ENCODE results near the gene ATP2B3.

The ATP2B3 gene

DNA sequence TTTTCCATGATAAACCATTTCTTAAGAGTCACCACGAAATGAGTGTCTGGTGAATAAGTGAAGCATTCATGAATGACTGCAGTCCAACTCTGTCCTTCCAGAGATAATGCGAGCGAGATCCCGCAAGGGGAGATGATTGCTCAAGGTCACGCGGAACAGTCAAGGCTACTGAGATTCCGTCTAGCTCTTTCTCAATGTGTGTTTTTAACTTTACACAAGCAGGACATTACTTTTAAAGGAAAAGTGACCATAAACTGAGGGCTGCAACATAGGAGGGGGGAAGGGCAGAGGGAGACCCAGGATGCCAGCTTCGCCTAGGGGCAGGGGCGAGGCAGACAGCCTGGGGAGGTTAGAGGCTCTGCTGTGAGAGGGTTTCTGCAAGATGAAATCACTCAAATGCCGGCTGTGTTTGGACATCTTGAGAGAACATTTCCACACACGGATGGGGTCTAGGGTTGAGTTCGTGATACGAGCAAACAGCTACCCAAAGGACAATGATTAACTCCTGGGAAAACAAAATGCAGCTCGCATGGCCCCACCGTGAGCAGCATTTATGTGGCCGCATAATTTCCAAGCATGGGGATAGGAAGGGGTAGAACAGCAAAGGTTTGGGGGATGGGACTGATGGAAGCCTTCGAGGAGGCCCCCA, 105.3 kb downstream of the ATP2B3 start:
- no peak overlapping the region for H3K4me2 ChIP-seq (ENCODE audit: low read depth, low read length, poor library complexity, severe bottlenecking)

DNA sequence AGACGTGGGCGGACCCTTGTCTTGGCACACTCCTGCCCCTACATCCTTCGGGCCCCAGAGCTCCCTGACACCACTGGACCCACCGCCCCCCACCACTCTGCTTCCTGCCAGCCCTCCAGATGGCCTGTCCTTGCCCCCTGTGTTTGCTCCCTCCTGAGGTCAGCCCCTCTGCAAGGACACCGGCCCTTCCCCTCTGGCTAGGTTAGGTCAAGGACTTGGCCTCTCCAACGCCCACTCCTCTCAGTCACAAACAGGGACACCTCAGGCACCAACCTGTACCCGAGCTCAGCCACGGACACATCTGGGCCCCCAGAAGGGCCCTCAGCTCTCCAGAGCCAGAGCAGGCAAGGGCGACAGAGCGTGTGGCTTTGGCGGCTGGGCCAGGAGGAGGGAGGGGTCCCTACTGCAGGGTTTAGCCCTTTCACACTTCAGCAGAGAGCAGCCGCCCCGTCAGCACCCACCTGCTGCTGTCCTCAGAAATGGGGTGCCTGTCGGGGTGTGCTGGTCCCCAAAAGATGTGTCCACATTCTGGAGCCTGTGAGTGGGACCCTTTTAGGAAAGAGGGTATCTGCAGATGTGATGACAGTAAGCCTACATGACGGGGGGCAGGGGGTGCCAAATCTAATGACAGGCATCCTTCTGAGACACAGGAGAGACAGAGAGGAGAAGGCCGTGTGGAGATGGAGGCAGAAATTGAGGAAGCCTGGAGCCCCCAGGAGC, 106.0 kb downstream of the ATP2B3 start:
- H3K4me2 ChIP-seq (ENCODE audit: low read depth, low read length, poor library complexity, severe bottlenecking), result no peak overlapping the region
- no peaks in the 10 kb centered on the region for H4K20me1 ChIP-seq (ENCODE audit: insufficient read depth, low read length, poor library complexity, severe bottlenecking)

More for the DNA sequence above, 105.3 kb downstream of the ATP2B3 start:
- no peaks in the 10 kb centered on the region for H4K20me1 ChIP-seq (ENCODE audit: insufficient read depth, low read length, poor library complexity, severe bottlenecking)
- H2AFZ ChIP-seq (ENCODE audit: low read length), result no peak overlapping the region
- no peaks in the 10 kb centered on the region for H3K79me2 ChIP-seq (ENCODE audit: insufficient read depth, low read length)
- H3K36me3 ChIP-seq (ENCODE audit: insufficient read depth, low read length), result no peaks in the 10 kb centered on the region
- no peak overlapping the region for H3K9ac ChIP-seq (ENCODE audit: low read depth, low read length, poor library complexity, severe bottlenecking)
- H3K9me3 ChIP-seq (ENCODE audit: insufficient read depth, low read depth, low read length), result no peaks in the 10 kb centered on the region
- TF ChIP-seq EZH2phosphoT487 (IDR thresholded peaks at IDR 0.05; ENCODE audit: borderline replicate concordance), result no peak
- TF ChIP-seq, protein P1, sequence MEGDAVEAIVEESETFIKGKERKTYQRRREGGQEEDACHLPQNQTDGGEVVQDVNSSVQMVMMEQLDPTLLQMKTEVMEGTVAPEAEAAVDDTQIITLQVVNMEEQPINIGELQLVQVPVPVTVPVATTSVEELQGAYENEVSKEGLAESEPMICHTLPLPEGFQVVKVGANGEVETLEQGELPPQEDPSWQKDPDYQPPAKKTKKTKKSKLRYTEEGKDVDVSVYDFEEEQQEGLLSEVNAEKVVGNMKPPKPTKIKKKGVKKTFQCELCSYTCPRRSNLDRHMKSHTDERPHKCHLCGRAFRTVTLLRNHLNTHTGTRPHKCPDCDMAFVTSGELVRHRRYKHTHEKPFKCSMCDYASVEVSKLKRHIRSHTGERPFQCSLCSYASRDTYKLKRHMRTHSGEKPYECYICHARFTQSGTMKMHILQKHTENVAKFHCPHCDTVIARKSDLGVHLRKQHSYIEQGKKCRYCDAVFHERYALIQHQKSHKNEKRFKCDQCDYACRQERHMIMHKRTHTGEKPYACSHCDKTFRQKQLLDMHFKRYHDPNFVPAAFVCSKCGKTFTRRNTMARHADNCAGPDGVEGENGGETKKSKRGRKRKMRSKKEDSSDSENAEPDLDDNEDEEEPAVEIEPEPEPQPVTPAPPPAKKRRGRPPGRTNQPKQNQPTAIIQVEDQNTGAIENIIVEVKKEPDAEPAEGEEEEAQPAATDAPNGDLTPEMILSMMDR (conservative IDR thresholded peaks at IDR 0.05; ENCODE audit: low read length), result no peak
- no peaks in the 10 kb centered on the region for H3K27me3 ChIP-seq (ENCODE audit: insufficient read depth, low read length, poor library complexity, severe bottlenecking)
- no peaks in the 10 kb centered on the region for H3K4me1 ChIP-seq (ENCODE audit: insufficient read depth, low read length, poor library complexity, severe bottlenecking)
- H3F3A ChIP-seq (ENCODE audit: low read depth), result no peaks in the 10 kb centered on the region
- H3K9me2 ChIP-seq (replicated peaks; ENCODE audit: low read depth, low read length), result no peaks in the 10 kb centered on the region
- H3K4me3 ChIP-seq (ENCODE audit: low read length, poor library complexity, severe bottlenecking), result no peak overlapping the region

DNA sequence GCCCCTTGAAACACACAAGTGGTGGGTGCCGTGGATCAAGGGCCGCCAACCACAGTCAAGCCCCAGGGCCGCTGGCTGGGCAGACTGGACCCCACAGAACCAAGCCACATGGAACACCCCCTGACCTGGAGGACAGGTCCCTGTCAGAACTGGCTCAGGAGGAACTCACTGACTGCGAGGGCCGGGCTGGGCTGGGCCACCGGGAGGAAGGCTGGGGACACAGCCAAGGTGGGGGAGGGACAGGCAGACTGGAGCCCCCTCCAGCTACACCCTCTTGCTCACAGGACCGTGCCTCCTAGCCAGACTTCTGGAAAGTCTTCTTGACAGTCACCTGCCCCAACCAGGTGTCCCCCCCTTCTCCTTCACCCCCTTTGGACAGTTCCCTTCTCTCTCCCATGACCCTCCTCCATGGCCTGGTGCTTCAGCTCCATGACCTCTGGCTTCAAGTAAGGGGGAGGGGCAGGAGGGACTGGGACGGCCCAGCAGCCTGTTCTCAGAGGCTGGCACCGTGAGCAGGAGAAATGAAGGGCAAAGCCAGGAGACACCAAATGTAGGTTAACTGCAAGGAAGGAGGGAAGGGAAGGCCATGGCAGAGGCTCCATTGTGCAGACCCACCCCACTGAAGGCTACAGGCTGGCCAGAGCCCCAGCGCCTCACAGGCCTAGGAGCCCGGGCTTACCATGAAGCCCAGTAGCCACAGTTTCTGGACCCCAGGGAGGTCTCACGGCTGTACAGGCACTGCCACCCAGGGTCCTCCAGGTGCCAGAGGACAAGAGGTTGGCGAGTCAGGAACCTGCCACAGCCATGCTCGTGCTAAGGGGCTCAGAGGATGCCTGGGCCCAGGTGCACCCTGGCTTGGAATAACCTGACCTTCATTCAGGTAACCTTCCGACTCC, 107.0 kb downstream of the ATP2B3 start:
- TF ChIP-seq, protein P1 (conservative IDR thresholded peaks at IDR 0.05; ENCODE audit: low read length), result no peak
- no peak for TF ChIP-seq EZH2phosphoT487 (IDR thresholded peaks at IDR 0.05; ENCODE audit: borderline replicate concordance)
- Histone ChIP-seq H3F3A (ENCODE audit: low read depth) (no peaks in the 10 kb centered on the region), H3K4me3 (ENCODE audit: low read length, poor library complexity, severe bottlenecking) (no peak overlapping the region), H3K79me2 (ENCODE audit: insufficient read depth, low read length) (no peaks in the 10 kb centered on the region), H3K36me3 (ENCODE audit: insufficient read depth, low read length) (no peaks in the 10 kb centered on the region), H3K4me1 (ENCODE audit: insufficient read depth, low read length, poor library complexity, severe bottlenecking) (no peaks in the 10 kb centered on the region), H2AFZ (ENCODE audit: low read length) (no peak overlapping the region), H3K9ac (ENCODE audit: low read depth, low read length, poor library complexity, severe bottlenecking) (no peak overlapping the region), H3K9me2 (replicated peaks; ENCODE audit: low read depth, low read length) (no peaks in the 10 kb centered on the region), H3K9me3 (ENCODE audit: insufficient read depth, low read depth, low read length) (no peaks in the 10 kb centered on the region), H3K27me3 (ENCODE audit: insufficient read depth, low read length, poor library complexity, severe bottlenecking) (no peaks in the 10 kb centered on the region), H3K4me2 (ENCODE audit: low read depth, low read length, poor library complexity, severe bottlenecking) (no peak overlapping the region), H4K20me1 (ENCODE audit: insufficient read depth, low read length, poor library complexity, severe bottlenecking) (no peaks in the 10 kb centered on the region)

More for the DNA sequence above, 106.0 kb downstream of the ATP2B3 start:
- Histone ChIP-seq H3K79me2 (ENCODE audit: insufficient read depth, low read length) (no peaks in the 10 kb centered on the region), H3K9me3 (ENCODE audit: insufficient read depth, low read depth, low read length) (no peaks in the 10 kb centered on the region), H3K9ac (ENCODE audit: low read depth, low read length, poor library complexity, severe bottlenecking) (no peak overlapping the region), H3K27me3 (ENCODE audit: insufficient read depth, low read length, poor library complexity, severe bottlenecking) (no peaks in the 10 kb centered on the region), H3F3A (ENCODE audit: low read depth) (no peaks in the 10 kb centered on the region), H3K36me3 (ENCODE audit: insufficient read depth, low read length) (no peaks in the 10 kb centered on the region), H3K4me1 (ENCODE audit: insufficient read depth, low read length, poor library complexity, severe bottlenecking) (no peaks in the 10 kb centered on the region), H2AFZ (ENCODE audit: low read length) (no peak overlapping the region), H3K4me3 (ENCODE audit: low read length, poor library complexity, severe bottlenecking) (no peak overlapping the region), H3K9me2 (replicated peaks; ENCODE audit: low read depth, low read length) (no peaks in the 10 kb centered on the region)
- TF ChIP-seq EZH2phosphoT487 (IDR thresholded peaks at IDR 0.05; ENCODE audit: borderline replicate concordance), result no peak
- TF ChIP-seq, protein P1 (conservative IDR thresholded peaks at IDR 0.05; ENCODE audit: low read length), result no peak
